ENCODE measurements around the gene TMEM45A. TPM values are rescaled to one million over a fixed set of nuclear protein-coding genes. Genes with fewer than 3 reads are reported as not detected.

TMEM45A gene
- total RNA-seq: 48.7 and 62.5 TPM in 2 replicates

DNA sequence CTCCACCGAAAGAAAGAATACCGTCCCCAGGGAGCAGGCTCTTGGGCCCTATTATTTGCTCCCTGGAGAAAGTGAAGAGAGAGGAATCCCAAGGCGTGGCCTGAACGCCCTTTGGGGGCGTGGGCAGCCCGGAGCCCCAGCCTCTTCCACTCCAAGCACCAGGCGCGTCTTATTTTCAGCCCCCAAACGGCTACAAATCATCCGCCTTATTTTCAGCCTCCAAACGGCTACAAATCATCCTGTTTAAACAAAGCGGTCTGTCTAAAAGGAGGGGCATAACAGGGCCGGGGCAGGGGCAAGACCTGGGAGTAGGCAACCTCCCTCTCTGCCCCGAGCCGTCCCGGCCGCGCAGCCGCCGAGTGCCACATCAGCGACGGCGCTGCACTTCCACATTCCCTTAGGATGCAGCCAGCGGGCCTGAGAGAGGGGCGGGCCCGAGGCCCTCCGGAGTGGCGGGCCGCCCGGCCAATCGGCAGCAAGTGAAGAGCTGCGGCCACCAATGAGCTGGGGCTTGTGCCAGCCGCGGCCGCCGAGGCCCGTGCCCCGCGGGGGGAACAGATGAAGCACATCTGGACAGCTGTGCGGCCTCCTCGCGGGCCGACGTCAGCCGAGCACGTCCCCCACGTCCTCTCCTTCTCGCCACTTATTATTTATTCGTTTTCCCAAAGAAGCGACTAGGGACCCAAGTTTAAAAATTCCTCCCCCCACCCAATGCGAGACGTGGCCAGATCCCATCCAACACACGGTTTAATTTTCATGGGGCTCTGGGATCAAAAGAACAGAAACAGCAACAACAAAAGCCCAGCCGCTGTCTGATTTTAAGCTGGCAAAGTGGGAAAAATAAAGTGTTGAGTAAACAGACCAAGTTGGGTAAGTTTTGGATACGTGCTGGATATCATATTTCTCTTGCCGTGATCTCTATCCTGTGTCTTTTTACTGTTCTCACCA lies at the start of gene TMEM45A:
TSS of gene TMEM45A (plus strand) at position 561 of the 948 bp plus-strand sequence. CDS start 62,593 bp downstream, outside the sequence.

DNA sequence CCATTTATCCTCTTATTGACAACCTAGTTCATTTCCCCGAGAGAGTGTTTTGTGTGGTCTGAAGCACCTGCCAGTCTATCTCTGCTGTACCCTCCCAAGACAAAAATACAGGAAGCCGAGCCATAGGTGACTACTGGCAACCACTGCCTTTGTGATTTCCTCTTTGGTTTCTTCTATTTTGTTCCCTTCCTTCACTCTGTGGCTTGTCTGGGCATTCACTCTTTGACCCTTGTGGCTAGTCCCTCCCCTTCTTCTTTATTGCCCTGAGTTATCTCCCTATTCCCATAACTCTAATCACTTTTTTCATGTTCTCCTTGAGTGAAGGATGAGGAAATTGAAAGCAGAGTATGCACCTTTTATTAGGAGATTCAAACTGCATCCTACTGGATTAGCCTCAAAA lies 116.9 kb downstream of the TMEM45A start, which contains the start of gene ADGRG7:
TSS of gene ADGRG7 (plus strand) at position 297 of the 400 bp plus-strand sequence. CDS start 256 bp downstream, outside the sequence.

Other genes starting within 250 kb of the TMEM45A start
- gene TBC1D23, start 231.6 kb upstream of the TMEM45A start, total RNA-seq: 65.1 and 69.9 TPM in 2 replicates
- 20.1 and 20.5 TPM in 2 replicates for gene NIT2, start 157.9 kb upstream of the TMEM45A start, total RNA-seq
- gene TOMM70, start 91.5 kb upstream of the TMEM45A start, total RNA-seq: 53.3 and 54.8 TPM in 2 replicates
- 3.6 and 4.1 TPM in 2 replicates for gene LNP1, start 91.1 kb upstream of the TMEM45A start, total RNA-seq
- gene ADGRG7, start 117.0 kb downstream of the TMEM45A start, total RNA-seq: not detected in 2 replicates
- gene TFG, start 216.9 kb downstream of the TMEM45A start, total RNA-seq: 119 and 121 TPM in 2 replicates

Data from hair follicle dermal papilla cell (primary cell).